HS-5 (cell line): Measurements from ENCODE around the gene SSU72.
"Not testable (repeated sequence)": the region's sequence is repeated elsewhere in the genome, so short reads cannot be mapped to it uniquely, and the experiment has no call there.

Experiments used
- DNase-seq: peaks from one replicate; pipeline ENCODE4 v3.0.0-alpha.2; 2012; ENCODE audit warnings: low read depth

The SSU72 gene

GRCh38 chr1:1540818-1541628 lies 33.6 kb downstream of the SSU72 start:
- DNase-seq, result no peak

GRCh38 chr1:1540090-1540817 lies 34.4 kb downstream of the SSU72 start, which contains the start of gene TMEM240:
Gene TMEM240, minus strand, starts transcription at chr1:1540624. Its CDS starts 278 bp downstream, at chr1:1540346.
- DNase-seq, result no peak

DNA sequence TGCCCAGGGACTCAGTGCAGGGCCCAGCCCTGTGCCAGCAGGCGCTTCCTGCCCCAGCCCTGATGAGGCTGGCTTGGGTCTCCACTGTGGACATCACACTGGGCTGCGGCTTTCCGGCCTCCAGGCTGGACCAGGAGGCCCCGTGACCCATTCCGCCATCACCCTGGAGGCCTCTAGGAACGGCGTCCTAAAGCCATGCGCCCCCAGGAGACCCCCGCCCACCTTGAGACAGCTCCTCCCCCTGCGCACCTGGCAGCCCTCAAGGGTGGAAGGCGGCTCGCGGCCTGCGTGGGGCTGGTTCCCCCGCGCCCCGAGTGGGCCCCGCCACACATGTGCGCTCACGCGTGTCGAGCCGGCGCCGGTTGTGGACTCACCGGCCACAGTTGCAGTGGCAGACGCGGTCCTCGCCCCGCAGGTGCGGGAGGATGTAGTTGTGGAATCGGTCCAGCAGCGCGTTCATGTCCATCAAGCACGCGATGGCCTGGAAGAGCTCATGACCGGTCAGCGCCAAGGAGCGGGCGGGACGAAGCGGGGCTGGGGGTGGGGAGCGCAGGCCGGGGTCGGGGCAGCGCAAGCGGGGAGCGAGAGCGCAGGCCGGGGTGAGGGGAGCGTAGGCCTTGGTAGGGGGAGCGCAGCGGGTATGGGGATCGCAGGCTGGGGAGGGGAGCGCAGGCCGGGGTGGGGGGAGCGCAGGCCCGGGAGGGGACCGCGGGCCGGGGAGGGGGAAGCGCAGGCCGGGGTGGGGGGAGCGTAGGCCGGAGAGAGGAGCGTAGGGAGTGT lies 35.2 kb downstream of the SSU72 start:
- DNase-seq, result no peak

DNA sequence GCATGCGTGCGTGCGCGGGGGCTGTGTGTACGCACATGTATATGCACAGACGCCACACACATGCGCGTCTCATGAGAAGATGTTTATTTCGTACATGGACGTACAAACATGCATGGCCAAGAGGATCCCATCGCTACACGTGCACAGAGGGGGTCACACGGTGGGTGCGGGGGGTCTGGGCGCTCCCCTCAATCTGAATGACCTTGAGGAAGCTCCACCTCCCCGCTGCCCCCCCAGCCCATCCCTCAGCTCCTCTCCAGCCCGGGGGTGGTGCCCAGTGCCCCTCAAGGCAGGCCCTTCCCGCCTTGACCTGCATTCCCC lies 35.7 kb downstream of the SSU72 start:
- no peak for DNase-seq

- DNase-seq, result no peak
Observed at GRCh38 chr1:1538334-1538733, 36.3 kb downstream of the SSU72 start.

- no peak for DNase-seq
Observed at GRCh38 chr1:1537626-1538250, 36.9 kb downstream of the SSU72 start.

DNA sequence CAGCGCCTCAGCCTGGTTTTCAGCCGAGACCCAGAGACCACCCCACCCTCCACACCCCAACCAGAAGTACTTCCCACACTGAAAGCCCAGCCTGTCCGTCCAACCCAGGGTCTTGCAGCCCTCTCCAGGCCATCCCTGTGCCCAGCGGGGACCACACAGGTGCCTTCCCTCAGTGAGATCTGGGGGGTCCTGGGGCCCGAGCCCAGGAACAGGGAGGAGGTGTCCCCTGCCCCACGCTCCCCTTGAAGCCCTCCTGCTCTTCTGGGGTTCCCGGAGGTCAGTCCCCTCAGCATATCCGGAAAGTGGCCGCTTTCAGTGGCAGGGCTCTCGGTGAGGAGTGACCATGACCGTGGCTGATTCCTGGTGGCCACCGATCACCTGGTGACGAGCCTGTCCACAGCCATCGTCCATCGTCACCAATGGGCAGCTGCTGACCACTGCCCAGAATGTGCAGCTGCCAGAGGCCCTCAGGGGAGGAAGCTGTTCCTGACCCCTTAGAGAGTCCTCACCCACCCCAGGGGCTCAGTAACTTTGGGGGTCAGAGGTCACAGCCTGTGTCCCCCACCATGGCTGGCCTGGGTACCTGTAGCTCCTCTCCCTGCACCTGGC lies 37.6 kb downstream of the SSU72 start:
- DNase-seq, result no peak

- no peak for DNase-seq
Observed at GRCh38 chr1:1536019-1536937, 38.4 kb downstream of the SSU72 start.

DNA sequence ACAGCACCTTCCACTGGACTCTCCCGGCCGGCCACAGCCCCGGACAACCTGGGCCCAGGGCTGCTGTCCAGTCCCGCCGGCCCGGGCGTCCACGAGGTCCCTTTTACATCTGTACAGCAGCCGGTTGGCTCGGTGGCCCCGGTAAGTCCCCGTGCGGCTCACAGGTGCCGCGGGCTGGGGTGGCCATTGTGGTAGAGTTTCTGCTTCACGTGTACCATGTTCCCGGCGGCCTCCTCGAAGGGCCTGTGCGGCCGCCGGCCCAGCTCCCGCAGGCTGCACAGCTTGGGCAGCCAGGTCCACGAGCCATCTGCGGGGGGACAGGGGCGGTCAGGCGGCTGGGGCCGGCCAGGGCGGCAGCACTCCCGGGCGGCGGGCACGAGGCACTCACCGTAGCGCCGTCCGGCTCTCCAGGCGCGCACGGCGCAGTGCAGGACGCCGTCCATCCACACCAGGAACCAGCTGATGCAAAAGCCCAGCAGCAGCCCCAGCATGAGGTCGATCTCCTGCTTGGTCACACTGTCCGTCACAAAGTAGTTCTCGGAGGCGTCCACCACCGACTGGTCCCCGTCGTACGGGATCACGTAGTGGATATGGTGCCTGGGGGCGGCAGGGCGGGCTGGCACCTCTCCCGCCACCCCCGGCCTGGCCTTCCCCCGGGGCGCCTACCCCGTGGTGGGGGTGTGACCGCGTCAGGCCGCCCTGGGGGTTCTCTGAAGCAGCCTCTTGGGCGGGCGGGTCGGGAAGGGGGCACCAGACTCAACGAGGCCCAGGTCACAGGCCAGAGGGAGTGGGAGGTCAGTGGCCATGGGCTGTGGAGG lies 39.3 kb downstream of the SSU72 start:
- DNase-seq, result no peak

GRCh38 chr1:1534401-1535154 lies 40.1 kb downstream of the SSU72 start:
- no peak for DNase-seq

DNA sequence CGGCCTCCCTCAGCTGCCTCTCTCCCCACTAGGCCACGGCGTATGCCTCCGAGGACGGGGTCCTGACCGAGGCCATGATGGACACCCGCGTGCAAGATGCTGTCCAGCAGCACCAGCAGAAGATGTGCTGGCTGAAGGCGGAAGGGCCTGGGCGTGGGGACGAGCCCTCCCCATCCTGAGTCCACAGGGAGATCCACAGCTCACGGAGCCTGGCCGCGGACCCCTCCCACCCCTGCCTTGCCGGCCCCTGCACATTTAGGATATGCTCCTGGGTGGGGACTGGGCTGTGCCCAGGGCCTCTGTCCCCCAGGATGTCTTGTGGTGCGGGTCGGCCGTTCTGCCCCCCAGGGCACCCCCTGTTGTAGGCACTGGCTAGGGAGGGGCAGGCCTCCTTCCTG lies 40.8 kb downstream of the SSU72 start:
- not testable (repeated sequence) for DNase-seq

- not testable (repeated sequence) for DNase-seq
Observed at GRCh38 chr1:1533176-1533893, 41.3 kb downstream of the SSU72 start.

DNA sequence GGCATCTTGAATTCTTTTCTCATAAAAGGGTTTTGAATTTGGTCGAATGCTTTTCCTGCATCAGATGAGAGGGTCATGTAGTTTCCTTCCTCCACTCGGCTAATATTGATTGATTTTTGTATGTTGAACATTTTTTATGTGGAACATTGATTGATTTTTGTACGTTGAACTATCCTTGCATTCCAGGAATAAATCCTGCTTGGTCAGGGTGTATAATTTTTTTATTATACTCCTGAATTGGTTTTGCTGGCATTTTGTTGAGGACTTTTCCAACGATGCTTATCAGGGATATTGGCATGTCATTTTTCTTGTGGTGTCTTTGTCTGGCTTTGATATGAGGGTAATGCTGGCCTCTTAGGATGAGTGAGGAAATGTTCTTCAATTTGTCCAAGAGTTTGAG lies 42.7 kb downstream of the SSU72 start:
- no peak for DNase-seq

DNA sequence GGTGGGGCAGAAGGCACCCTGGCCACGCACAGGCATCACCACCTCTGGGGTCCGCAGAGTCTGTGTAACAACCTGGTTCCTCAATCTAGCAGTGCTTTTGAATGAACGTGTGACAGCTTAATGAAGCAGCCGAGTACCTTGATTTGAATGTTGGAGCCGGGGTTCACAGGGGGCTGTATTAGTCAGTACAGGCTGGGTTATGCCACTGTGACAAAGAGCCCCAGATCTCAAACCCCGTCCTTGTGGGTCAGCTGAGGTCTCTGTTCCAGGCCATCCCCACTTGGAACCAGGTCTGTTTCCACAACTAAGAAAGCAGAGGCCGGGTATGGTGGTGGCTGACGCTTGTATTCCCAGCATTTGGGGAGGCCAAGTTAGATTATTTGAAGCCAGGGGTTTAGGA lies 44.7 kb downstream of the SSU72 start:
- DNase-seq, result no peak

- DNase-seq, result no peak
Observed at GRCh38 chr1:1529321-1529720, 45.3 kb downstream of the SSU72 start.

DNA sequence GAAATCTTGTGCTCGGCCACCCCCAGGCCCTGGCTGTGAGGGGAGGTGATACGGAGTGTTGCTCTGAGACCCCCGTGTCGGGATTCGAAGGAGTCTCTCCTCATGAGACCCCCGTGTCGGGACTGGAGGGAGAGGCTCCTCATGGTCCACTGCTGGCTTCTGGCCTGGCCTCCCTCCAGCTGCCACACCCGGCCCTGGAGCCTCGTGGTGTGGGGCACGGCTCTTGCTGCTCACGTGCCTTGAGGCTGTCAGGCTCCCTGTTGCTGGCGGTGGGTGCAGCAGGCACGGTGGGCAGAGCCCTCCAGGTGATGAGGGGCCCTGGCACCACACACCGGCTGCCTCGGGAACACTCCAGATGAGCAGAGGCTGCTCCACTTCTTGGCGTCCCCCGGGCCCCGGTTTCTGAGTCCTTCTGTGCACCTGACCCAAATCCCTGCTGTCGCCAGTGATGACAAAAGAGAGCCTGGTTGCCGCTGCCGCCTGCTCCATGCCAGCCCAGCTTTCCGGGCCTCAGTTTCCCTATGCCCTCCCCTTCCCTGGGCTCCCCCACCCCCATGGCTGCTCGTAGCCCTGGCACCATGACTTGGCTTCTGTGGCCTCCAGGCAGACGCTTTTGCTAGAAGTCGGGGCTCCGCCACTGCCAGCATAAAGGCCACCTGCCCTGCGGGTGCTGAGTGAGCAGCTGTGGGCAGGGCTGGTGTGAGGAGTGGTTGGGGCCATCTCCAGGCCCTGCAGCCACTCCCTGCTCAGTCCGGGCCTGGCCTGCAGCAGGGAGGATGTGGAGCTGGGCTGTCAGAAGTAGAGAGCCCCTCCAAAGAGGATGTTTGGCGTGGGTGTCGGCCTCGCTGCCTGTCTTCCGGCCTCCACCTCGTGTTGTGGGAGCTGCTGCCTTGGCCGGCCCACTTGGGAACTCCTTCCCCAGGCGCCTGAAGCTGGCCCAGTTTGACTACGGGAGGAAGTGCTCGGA lies 46.1 kb downstream of the SSU72 start:
- DNase-seq, result no peak

GRCh38 chr1:1527092-1527816 lies 47.4 kb downstream of the SSU72 start:
- DNase-seq, result no peak
